ENCODE measurements around the gene SEC24A.

GRCh38 chr5:134738963-134739661, 90.5 kb downstream of the SEC24A start:
- TF ChIP-seq POLR2A (IDR thresholded peaks at IDR 0.05; ENCODE audit: low read depth, low read length) (no peak), TAF1 (IDR thresholded peaks at IDR 0.05; ENCODE audit: borderline replicate concordance, low read depth, low read length) (no peak)

Data from GM12892 (cell line).